GM23338 (cell line): ENCODE measurements around the gene STK17A.

Experiments
- CREB1 ChIP-seq: fragments of 250-450 bp; sonication (Bioruptor Pico); IDR thresholded peaks from 2 replicates; pipeline ENCODE4 v1.5.0; 2020; ENCODE audit warnings: low read depth, mild to moderate bottlenecking, moderate library complexity
- EZH2 ChIP-seq: fragments of 200-600 bp; sonication (generic); IDR thresholded peaks from one replicate; pipeline ENCODE4 v1.8.0; 2017; ENCODE audit warnings: antibody characterized with exemption, mild to moderate bottlenecking, low read depth; ENCODE audit not compliant: unreplicated experiment
- EZH2phosphoT487 ChIP-seq: fragments of 200-600 bp; sonication (generic); IDR thresholded peaks from one replicate; pipeline ENCODE4 v1.8.1; 2018; ENCODE audit warnings: antibody characterized with exemption; ENCODE audit not compliant: unreplicated experiment
- POLR2AphosphoS5 ChIP-seq: IDR thresholded peaks from 2 replicates; pipeline ENCODE4 v1.6.1; 2016; ENCODE audit warnings: antibody characterized with exemption, low read depth
- STAT1 ChIP-seq: IDR thresholded peaks from one replicate; pipeline ENCODE4 v1.6.1; 2016; ENCODE audit warnings: antibody characterized with exemption; ENCODE audit not compliant: unreplicated experiment
- TF ChIP-seq, protein P1 (sequence below), 2 experiments: fragments of 200-600 bp in 1 of 2; sonication (generic) in 1 of 2; conservative IDR thresholded peaks; 2 replicates each; pipeline versions ENCODE4 v1.5.1 to v1.6.1; 2016 to 2017; ENCODE audit warnings: antibody characterized with exemption in 2 of 2, low read depth in 2 of 2, mild to moderate bottlenecking in 2 of 2, moderate library complexity in 1 of 2
- TF ChIP-seq, protein P2 (sequence below): IDR thresholded peaks from one replicate; pipeline ENCODE4 v1.6.1; 2018; ENCODE audit warnings: antibody characterized with exemption; ENCODE audit not compliant: unreplicated experiment

DNA sequence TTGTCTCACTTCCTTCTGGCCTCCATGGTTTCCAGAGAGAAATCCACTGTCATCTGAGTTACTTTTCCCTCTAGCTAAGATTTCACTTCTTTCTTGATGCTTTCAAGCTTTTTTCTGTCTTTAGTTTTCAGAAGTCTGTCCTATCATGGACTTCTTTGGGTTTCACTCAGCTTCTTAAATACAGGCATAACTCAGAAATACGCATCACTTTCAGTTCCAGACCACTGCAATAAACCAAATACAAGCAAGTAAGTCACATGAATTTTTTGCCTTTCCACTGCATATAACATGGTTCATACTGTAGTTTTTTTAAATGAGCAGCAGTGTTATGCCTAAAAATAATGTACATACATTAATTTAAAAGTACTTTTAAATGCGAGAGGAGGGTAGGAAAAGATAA lies 48.7 kb downstream of the STK17A start:
- TF ChIP-seq, protein P1, sequence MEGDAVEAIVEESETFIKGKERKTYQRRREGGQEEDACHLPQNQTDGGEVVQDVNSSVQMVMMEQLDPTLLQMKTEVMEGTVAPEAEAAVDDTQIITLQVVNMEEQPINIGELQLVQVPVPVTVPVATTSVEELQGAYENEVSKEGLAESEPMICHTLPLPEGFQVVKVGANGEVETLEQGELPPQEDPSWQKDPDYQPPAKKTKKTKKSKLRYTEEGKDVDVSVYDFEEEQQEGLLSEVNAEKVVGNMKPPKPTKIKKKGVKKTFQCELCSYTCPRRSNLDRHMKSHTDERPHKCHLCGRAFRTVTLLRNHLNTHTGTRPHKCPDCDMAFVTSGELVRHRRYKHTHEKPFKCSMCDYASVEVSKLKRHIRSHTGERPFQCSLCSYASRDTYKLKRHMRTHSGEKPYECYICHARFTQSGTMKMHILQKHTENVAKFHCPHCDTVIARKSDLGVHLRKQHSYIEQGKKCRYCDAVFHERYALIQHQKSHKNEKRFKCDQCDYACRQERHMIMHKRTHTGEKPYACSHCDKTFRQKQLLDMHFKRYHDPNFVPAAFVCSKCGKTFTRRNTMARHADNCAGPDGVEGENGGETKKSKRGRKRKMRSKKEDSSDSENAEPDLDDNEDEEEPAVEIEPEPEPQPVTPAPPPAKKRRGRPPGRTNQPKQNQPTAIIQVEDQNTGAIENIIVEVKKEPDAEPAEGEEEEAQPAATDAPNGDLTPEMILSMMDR (conservative IDR thresholded peaks at IDR 0.05; ENCODE audit: low read depth in 2 of 2): no peak
- TF ChIP-seq EZH2phosphoT487: no peak
- TF ChIP-seq, protein P2, sequence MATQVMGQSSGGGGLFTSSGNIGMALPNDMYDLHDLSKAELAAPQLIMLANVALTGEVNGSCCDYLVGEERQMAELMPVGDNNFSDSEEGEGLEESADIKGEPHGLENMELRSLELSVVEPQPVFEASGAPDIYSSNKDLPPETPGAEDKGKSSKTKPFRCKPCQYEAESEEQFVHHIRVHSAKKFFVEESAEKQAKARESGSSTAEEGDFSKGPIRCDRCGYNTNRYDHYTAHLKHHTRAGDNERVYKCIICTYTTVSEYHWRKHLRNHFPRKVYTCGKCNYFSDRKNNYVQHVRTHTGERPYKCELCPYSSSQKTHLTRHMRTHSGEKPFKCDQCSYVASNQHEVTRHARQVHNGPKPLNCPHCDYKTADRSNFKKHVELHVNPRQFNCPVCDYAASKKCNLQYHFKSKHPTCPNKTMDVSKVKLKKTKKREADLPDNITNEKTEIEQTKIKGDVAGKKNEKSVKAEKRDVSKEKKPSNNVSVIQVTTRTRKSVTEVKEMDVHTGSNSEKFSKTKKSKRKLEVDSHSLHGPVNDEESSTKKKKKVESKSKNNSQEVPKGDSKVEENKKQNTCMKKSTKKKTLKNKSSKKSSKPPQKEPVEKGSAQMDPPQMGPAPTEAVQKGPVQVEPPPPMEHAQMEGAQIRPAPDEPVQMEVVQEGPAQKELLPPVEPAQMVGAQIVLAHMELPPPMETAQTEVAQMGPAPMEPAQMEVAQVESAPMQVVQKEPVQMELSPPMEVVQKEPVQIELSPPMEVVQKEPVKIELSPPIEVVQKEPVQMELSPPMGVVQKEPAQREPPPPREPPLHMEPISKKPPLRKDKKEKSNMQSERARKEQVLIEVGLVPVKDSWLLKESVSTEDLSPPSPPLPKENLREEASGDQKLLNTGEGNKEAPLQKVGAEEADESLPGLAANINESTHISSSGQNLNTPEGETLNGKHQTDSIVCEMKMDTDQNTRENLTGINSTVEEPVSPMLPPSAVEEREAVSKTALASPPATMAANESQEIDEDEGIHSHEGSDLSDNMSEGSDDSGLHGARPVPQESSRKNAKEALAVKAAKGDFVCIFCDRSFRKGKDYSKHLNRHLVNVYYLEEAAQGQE: no peak
- no peak for TF ChIP-seq POLR2AphosphoS5
- TF ChIP-seq CREB1 (CRISPR knock-in tag): no peak
- no peak for TF ChIP-seq EZH2
- no peak for TF ChIP-seq STAT1
